Measurements from ENCODE around the gene KRTAP10-9. TPM values are rescaled to one million over a fixed set of nuclear protein-coding genes. Genes with fewer than 3 reads are reported as not detected.
"Not testable (repeated sequence)": the region's sequence is repeated elsewhere in the genome, so short reads cannot be mapped to it uniquely, and the experiment has no call there.

The KRTAP10-9 gene
- total RNA-seq, 1 donor from 2014 or later: not detected

- intact Hi-C loops (cut with micrococcal nuclease): no loop called here
Measured at GRCh38 chr21:44614161-44614631, 12.7 kb upstream of the KRTAP10-9 start.

DNA sequence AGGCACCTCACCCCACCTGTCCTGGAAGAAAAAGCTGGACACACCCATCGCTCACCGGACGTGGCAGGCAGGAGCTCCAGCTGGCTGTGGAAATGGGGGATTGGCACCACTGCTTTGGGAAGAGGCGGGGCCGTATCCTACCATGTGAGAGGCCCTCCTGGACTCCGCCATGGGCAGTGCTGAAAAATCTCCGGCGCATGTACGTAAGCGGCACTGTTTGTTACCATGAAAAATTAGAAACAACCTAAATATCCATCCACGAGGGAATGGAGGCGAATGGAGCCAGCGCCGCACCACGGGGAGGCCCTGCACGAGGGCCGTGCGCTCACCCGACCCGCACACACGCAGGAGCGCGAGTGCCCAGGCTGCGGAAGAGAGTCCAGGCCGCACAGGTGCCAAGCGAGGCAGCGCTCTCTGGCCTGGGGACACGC, 11.9 kb upstream of the KRTAP10-9 start:
- intact Hi-C loops (cut with micrococcal nuclease): no loop called here

- intact Hi-C loops (cut with micrococcal nuclease): no loop called here
Measured at GRCh38 chr21:44615466-44615865, 11.4 kb upstream of the KRTAP10-9 start.

DNA sequence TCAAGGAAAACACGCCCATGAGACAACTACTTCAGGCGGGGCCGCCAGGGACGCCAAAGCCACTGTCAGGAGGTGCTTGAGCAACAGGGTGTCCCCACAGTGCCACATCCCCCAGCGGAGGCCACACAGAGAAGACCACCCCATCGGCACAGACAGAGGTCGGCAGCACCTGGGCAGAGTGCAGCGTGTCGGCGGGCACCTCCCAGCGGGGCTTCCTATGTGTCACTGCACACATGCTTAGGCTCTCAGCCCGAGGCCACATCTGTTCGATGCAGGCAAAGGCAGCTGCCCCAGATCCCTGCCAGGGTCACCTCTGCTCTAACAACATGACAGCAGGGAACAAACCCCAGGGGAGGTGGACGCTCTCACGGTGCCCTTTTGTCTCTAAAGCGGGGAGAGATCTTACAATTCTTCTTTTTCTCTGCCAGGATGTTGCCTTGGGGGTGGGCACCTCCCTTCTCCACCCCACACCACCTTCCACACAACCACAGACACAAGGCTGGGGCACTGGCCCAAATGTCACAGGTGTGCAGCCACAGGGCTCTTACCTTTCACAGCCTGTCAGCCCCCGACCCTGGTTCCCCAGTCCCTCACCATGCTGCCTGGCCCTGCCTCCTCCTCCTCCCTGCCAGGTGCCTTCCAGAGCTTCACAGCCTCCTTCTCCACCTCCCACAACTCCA, 10.8 kb upstream of the KRTAP10-9 start:
- intact Hi-C loops (cut with micrococcal nuclease): no loop called here

DNA sequence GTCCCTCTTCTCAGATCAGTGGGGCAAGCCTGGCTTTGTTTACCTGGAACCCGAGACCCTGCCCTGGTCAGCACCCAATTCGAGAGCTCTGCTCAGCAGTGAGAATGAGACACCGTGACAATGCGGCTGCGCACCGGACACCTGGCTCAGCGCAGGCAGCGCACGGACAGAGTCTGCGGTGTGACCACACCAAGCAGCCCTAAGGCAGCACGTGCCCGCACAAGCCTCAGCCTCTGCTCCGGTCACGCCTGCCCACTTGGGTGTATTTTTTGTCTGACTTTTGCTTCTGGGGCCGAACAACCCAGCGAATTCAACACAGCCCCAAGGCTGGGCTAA, 10.3 kb upstream of the KRTAP10-9 start:
- intact Hi-C loops (cut with micrococcal nuclease): no loop called here

GRCh38 chr21:44617071-44617501, 9.8 kb upstream of the KRTAP10-9 start:
- intact Hi-C loops (cut with micrococcal nuclease): no loop called here

- intact Hi-C loops (cut with micrococcal nuclease): no loop called here
Measured at GRCh38 chr21:44618504-44618903, 8.4 kb upstream of the KRTAP10-9 start.

DNA sequence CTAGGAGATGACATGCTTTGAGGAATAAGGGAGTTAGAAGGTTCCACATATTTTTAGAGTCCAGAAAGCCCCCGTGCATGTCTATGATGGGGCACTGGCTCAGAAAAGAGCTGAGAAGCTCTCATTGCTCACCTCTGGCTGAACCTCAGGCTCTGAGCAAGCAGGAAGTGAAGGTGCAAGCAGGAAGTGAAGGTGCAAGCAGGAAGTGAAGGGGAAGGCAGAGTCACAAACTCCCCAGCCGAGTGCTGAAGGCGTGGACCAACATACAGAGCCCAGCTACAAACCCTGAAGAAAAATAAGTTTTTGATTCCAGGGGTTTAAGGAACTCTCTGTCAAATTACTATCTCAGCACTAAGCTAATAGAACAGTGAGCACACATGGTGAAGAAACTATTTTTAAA, 8.0 kb upstream of the KRTAP10-9 start:
- intact Hi-C loops (cut with micrococcal nuclease): loop anchor here (1.0 kb wide), 2 partner anchors 35 to 38 kb away; partner anchors contain the start of gene KRTAP12-3

GRCh38 chr21:44619886-44620285, 7.0 kb upstream of the KRTAP10-9 start:
- intact Hi-C loops (cut with micrococcal nuclease): loop anchor here (1.0 kb wide), 2 partner anchors 36 to 37 kb away; partner anchors contain the start of gene KRTAP12-3

DNA sequence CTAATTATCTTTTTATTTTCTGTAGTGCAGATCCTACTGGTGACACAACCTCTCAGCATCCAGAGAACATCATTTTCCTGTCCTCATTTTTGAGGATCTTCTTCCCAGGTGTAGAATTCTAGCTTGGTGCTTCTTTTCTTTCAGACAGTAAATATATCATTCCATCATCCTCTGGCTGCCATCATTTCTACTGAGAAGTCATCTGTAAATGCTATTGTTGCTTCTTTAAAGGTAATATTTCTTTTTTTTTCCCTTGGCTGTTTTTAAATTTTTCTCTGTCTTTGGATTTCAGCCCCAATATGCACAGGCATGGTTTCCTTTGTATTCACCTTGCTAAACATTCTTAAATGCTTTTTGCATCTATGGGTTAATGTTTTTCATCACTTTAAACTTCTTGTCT, 3.3 kb upstream of the KRTAP10-9 start:
- intact Hi-C loops (cut with micrococcal nuclease): no loop called here

DNA sequence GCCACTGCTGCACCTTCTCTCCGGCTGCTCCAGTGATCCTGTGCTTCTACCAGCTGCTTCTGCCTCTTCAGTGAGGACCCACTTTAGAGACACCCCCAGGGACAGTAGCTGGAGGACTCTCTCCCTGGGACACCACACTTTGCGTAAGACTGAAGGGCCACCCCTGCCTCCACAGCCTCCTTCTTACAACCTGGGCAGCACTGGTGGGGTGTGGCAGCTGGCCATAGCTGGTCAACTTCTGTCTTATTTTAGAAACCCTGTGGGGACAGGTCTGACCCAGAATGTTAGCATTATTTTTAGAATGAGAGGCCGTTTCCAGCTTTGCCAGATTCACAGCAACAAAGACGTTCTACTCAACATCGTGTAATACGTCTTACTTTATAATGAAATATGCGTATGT, 1.1 kb upstream of the KRTAP10-9 start:
- intact Hi-C loops (cut with micrococcal nuclease): no loop called here

GRCh38 chr21:44626262-44626661, 631 bp upstream of the KRTAP10-9 start:
- intact Hi-C loops (cut with micrococcal nuclease): no loop called here

DNA sequence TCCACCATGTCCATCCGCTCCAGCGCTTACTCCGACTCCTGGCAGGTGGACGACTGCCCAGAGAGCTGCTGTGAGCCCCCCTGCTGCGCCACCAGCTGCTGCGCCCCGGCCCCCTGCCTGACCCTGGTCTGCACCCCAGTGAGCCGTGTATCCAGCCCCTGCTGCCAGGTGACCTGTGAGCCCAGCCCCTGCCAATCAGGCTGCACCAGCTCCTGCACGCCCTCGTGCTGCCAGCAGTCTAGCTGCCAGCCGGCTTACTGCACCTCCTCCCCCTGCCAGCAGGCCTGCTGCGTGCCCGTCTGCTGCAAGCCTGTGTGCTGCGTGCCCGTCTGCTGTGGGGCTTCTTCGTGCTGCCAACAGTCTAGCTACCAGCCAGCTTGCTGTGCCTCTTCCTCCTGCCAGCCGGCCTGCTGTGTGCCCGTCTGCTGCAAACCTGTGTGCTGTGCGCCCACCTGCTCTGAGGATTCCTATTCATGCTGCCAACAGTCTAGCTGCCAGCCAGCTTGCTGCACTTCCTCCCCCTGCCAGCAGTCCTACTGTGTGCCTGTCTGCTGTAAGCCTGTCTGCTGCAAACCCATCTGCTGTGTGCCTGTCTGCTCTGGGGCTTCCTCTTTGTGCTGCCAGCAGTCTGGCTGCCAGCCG, 409 bp downstream of the KRTAP10-9 start:
- intact Hi-C loops (cut with micrococcal nuclease): not testable (repeated sequence)

- intact Hi-C loops (cut with micrococcal nuclease): not testable (repeated sequence)
Measured at GRCh38 chr21:44627831-44628233, 939 bp downstream of the KRTAP10-9 start.

DNA sequence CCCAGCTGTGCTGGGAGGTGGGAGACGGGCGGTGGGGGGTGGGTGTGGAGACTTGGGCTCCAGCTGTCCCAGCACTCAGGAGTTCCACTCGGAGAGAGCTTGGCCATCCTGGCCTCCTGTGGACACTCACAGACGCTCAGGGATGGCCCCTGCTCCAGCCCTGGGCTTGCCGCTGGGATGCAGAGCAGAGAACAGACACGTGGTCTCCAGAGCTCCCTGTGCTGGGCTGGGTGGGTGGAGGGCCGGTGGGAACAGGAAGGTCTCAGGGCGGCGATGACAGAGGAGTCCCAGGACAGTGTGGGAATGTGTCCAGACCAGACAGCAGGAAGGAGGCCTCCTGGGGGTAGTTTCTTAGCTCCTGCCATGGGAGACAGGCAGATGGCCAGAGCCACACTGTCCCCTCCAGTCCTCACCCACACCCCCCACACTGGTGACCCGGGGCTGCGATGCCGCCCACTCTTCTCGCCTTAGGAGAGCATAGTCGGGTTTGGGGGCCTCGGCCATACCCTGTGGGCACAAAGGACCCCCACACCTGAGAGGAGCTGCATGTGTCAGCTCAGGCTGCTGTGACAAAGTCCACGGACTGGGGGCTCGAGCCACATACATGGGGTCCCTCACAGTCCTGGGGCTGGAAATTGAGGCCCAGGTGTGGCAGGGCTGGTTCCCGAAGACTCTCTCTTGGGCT, 2.0 kb downstream of the KRTAP10-9 start:
- intact Hi-C loops (cut with micrococcal nuclease): no loop called here

DNA sequence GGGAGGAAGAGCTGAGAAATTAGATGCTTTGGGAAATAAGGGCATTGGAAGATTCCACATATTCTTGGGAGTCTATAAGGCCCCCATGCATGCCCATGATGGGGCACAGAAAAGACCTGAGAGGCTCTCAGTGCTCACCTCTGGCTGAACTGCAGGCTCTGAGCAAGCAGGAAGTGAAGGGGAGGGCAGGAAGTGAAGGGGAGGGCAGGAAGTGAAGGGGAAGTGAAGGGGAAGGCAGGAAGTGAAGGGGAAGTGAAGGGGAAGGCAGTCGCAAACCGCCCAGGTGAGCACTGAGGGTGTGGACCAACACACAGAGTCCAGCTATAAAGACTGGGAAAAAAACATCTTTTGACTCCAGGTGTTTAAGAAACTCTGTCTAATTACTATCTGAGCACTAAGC, 3.5 kb downstream of the KRTAP10-9 start:
- intact Hi-C loops (cut with micrococcal nuclease): no loop called here

- intact Hi-C loops (cut with micrococcal nuclease): no loop called here
Measured at GRCh38 chr21:44632067-44632466, 5.2 kb downstream of the KRTAP10-9 start.

DNA sequence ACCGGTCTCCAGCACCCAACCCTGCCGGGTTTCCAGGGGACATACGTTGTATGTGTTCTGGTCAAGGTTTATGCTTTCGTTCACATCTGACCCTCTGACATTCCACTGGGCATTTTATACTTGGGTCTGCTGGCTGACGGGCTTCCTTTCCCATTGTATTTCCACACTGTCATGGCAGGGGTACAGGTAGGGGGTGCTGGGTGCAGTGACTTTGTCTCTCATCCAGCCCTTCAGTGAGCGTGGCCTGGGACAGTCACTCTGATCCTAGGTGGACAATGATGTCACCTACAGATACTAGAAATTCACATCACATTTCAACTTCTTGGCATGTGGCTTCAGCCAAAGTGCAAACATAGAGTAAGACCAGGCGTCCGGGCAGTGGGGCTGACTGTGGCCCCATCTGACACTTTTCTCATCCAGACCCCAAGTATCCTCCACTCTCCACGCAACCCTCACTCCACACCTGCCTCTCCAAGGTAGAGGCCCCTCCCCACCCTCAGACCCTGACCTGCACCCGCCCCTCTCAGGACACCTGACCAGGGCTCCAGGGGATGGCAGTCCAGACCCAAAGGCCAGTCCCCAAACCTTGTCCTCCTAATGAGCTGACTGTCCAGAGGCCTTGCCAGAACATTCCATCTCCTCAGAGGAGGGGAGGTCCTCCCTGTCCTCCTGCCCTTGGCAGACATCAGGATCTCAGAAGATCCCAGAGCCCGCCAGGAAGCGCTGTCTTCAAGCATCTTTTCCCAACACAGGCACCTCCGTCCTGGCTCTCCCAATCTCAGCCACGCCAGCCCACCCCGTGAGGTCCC, 9.5 kb downstream of the KRTAP10-9 start:
- intact Hi-C loops (cut with micrococcal nuclease): no loop called here

- intact Hi-C loops (cut with micrococcal nuclease): no loop called here
Measured at GRCh38 chr21:44637018-44637850, 10.3 kb downstream of the KRTAP10-9 start, which contains the start of gene KRTAP10-10. Gene KRTAP10-10 (plus strand): TSS chr21:44637356. CDS start chr21:44637418, 62 bp downstream.

DNA sequence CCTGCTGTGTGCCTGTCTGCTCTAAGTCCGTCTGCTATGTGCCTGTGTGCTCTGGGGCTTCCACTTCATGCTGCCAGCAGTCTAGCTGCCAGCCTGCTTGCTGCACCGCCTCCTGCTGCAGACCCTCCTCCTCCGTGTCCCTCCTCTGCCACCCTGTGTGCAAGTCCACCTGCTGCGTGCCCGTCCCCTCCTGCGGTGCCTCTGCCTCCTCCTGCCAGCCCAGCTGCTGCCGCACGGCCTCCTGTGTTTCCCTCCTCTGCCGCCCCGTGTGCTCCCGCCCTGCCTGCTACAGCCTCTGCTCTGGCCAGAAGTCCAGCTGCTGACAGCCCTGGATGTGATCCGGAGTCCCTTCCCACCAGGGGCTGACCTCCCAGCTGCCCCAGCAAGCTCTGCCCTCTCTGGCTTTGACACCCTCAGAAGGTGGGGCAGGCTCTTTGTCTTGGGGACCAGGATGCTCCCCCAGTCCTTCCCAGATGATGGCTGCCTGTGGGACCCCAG, 11.0 kb downstream of the KRTAP10-9 start:
- intact Hi-C loops (cut with micrococcal nuclease): not testable (repeated sequence)

Data from T-helper 1 cell treated with Interleukin-12 subunit alpha and Interleukin-12 subunit beta and Interleukin-4 antibody, amounts not matched to agents 30 ng/mL and 1 ng/mL, for 36 hours (primary cell).